22Rv1 (cell line): Measurements from ENCODE around the gene RAC2.

Experiments
- CTCF ChIP-seq: fragments of 450-650 bp; IDR thresholded peaks from 2 replicates; pipeline ENCODE4 v1.5.1; 2017; ENCODE audit warnings: mild to moderate bottlenecking
- ZFX ChIP-seq: fragments of 450-650 bp; IDR thresholded peaks from 2 replicates; pipeline ENCODE4 v1.6.1; 2017; ENCODE audit warnings: antibody characterized with exemption, borderline replicate concordance

DNA sequence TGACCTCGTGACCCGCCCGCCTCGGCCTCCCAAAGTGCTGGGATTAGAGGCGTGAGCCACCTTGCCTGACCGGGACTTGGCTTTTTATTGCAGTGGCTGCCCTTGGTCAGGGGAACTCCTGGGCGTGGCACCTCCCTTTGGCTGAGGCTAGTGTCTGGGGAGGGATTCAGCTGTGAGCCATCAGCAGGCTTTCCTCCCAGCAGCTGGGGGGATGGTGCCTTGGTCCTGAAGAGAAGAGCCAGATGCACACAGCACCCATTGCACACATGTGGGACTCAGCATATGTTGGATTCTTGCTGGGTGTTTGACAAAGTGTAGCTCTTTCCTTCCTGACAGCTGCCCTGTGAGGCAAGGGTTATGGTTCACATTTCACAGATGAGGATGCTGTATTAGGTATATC lies 46.7 kb upstream of the RAC2 start:
- TF ChIP-seq CTCF (no peak), ZFX (no peak)
